HG02642 (cell line): ENCODE results near the gene RAB33A.

Experiments
- ATAC-seq: cut with Tn5 transposase; IDR thresholded peaks from one replicate; pipeline ENCODE4 v1.9.1; 2021; ENCODE audit warnings: mild to moderate bottlenecking; ENCODE audit not compliant: unreplicated experiment, poor library complexity

The RAB33A gene

GRCh38 chrX:130170752-130171445 lies 863 bp upstream of the RAB33A start:
- ATAC-seq = peak; percentile 77

- no peak for ATAC-seq
These were observed 524 bp downstream of the RAB33A start for GRCh38 chrX:130172127-130172845.

- peak; percentile 40 for ATAC-seq
These were observed 1.6 kb downstream of the RAB33A start for GRCh38 chrX:130173190-130173895.

- no peak for ATAC-seq
These were observed 2.4 kb downstream of the RAB33A start for GRCh38 chrX:130174045-130174704.

- ATAC-seq = no peak
These were observed 3.2 kb downstream of the RAB33A start for GRCh38 chrX:130174937-130175336.

GRCh38 chrX:130176354-130176776 lies 4.6 kb downstream of the RAB33A start:
- ATAC-seq = peak; percentile 81

DNA sequence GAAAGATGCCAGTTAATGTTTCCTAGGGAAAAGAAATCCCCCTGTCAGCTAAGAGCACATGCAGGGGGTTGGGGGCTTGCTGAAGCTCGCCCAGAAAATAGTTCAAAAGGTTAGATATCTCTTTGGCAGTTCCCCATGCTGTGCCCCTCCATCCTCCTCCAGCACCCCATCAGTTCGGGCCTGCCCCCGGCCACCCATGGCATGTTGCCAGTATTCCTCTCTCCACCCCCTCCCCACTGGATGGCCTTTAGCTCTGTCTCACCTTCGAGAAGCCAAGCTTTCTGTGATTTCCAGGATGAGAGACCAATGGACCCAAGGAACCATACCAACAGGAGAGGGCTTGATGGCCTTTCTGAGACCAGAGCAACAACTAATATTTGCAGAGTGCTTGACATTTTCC lies 5.2 kb downstream of the RAB33A start:
- no peak for ATAC-seq

DNA sequence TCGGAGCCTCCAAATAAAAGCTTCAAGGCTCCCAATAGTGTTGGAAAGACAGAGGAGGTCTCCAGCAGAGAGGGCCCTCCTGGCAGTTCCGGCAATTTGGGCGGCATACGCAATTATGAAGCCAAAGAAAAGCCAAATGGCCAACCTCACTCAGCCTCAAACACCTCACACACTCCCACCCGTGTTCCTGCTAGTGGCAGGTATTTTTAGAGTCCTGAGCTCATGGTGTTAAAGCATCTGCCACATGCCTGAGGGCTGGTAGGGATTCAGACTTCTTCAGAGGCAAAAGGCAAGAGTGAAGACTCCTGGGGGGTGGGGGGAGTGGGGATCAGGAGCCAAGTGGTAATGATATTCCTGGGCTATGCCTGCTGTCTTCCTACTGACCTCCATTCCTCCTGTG lies 7.4 kb downstream of the RAB33A start:
- ATAC-seq = no peak

GRCh38 chrX:130179579-130180215 lies 7.9 kb downstream of the RAB33A start:
- ATAC-seq = no peak

GRCh38 chrX:130184168-130184567 lies 12.4 kb downstream of the RAB33A start:
- no peak for ATAC-seq

DNA sequence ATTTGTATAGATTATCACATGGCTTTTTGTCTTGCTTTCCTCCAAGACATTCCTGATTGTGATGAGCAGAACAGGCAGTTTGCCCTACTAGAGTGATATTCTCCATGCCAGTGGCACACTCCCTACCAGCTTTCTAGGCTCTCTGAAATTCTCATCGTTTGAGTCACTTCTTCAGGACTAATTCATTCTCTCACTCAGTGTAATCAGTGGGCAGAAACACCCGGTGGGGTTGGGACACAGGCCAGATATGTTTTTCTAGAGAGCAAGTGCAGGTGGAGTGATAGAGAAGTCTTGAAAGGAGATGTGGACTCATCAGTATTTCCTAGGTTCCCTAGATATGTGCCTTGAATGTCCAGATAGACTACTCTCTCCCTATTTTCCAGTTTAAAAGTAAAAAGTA lies 13.1 kb downstream of the RAB33A start:
- no peak for ATAC-seq

GRCh38 chrX:130186651-130187050 lies 14.9 kb downstream of the RAB33A start:
- ATAC-seq = no peak

GRCh38 chrX:130190801-130191200 lies 19.0 kb downstream of the RAB33A start:
- no peak for ATAC-seq

DNA sequence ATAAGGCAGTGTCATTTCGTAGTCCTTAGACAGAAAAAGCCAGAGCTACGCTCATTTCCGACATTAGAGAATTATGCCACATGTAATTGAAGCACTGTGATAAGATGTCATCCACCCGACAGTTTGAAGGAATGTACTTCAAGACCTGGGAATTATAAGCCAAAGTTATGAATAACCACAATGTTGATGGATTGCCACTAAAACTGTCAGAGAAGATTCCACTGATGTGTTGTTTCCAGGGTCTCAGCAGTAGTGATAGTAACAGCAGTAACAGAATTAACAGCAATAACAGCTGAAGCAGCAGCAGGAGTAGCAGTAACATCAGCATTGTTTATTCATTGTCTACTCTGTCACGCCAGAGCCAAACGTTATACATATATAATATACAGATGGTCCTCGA lies 24.7 kb downstream of the RAB33A start:
- no peak for ATAC-seq

DNA sequence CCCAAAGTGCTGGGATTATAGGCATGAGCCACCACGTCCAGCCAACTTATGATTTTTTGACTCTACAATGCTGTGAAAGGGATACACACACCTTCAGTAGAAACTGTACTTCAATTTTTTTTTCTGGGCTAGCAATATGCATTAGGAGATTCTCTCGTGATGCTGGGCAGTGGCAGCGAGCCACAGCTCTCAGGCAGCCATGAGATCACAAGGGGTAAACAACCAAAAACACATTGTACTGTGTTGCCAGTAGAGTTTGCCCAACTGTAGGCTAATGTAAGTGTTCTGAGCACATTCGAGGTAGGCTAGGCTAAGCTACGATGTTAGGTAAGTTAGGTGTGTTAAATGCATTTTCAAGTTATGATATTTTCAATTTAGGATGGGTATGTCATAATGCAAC lies 25.7 kb downstream of the RAB33A start:
- ATAC-seq = no peak

DNA sequence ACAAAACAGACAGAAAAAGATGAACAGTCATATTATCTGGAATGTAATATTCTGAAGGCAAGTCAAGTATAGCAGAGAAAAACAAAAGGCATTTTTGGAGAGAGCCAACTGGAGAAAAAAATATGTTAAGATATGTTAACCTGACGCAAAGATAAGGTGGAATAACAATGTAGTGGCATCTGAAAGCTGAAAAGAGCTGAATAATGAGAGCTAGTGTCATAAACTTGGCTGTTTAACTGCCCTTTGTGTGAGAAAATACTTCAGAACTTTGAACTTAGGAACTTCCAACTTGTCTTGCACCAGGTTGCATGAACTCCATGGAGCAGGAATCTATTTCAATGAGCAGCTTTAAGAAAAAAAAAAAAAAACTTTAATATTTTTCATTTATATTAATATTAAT lies 32.9 kb downstream of the RAB33A start:
- ATAC-seq = no peak

DNA sequence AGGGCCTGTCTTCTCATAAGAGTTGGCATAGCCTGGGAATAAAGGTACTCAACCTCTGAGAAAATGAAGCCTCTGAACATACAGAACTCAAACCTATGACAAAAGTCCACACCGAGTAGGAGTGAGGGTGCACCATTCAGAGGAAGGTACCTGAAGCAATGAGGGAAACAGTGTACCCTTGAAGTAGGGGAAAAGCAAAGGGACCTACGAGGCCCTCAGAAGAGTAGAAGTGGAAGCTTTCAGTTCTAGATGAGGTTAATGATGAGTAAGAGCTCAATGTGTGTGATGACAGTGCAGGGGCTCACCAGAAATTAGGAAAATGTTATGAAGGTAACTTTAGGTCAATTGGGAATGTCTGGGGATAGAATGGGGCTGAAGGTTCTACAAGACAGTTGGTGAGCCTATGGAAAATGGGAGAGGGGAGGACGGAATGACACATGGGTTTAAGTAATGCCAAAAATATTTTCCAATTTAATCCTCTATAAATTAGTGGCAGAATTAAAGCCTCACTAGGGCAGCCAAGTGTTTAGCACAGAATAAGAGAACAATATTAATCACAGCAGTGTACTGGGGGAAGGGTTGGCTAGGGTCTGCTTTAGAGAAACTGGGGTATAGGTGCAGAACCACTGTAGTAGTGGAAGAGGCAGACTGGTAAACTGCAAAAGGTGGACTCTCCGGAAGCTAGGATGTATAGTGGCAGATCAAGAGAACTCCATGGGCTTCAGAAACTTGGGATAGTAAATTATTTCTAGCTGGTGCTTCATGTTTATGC lies 39.8 kb downstream of the RAB33A start:
- no peak for ATAC-seq

DNA sequence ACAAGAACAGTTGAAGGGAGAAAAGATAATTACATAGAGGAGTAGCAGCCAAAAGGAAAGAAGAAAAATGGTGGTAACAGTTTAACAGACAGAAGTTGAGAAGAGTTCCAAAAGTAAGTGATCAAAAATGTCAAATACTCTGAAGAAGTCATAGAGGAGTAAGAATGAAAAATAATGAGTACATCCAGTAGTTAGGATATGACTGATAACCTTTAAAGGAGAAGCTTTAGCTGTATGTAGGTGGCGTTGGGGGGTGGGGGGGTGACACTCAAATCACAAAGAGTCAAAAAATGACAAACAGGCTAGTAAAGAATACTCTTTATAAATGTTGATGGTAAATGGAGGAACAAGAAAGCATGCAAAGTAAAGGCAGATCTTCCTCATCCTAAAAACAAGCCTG lies 40.6 kb downstream of the RAB33A start:
- no peak for ATAC-seq

DNA sequence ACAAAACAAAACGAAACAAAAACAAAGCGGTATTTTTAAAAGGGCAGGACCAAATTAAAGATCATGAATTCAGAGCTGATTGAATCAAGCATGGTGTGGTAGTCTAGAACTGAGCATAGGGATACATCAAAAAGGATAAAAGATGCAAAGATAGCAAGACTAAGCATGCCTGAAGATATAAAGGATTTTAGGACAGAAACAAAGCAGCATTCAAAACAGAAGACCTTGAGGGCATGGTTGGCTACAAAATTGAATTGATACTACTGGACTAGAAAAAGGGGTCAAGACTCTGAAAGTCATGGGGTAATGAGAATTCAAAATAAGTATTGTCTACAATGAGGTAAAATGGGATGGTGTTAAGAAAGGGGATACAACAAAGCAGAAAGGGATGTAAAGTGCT lies 41.6 kb downstream of the RAB33A start:
- ATAC-seq = no peak

GRCh38 chrX:130216320-130216719 lies 44.6 kb downstream of the RAB33A start:
- ATAC-seq = no peak
